HEK293T (cell line): ENCODE measurements around the gene TNFRSF18.

Experiments used
- BHLHE40 ChIP-seq: fragments of 450-650 bp; IDR thresholded peaks from 2 replicates; pipeline ENCODE4 v1.6.1; 2016; ENCODE audit warnings: mild to moderate bottlenecking, moderate library complexity, borderline replicate concordance
- FOXA1 ChIP-seq: fragments of 450-650 bp; IDR thresholded peaks from 2 replicates; pipeline ENCODE4 v1.6.1; 2016; ENCODE audit warnings: mild to moderate bottlenecking
- FOXK2 ChIP-seq: fragments of 450-650 bp; IDR thresholded peaks from 2 replicates; pipeline ENCODE4 v1.6.1; 2016; ENCODE audit warnings: mild to moderate bottlenecking
- FOXM1 ChIP-seq: fragments of 450-650 bp; IDR thresholded peaks from 2 replicates; pipeline ENCODE4 v1.6.1; 2017; ENCODE audit warnings: mild to moderate bottlenecking, borderline replicate concordance
- NFRKB ChIP-seq: fragments of 450-650 bp; IDR thresholded peaks from 2 replicates; pipeline ENCODE4 v1.6.1; 2016; ENCODE audit warnings: mild to moderate bottlenecking, moderate library complexity
- SP1 ChIP-seq: fragments of 450-650 bp; IDR thresholded peaks from 2 replicates; pipeline ENCODE4 v1.6.1; 2017
- SUZ12 ChIP-seq: fragments of 450-650 bp; IDR thresholded peaks from 2 replicates; pipeline ENCODE4 v1.6.1; 2016; ENCODE audit warnings: mild to moderate bottlenecking
- TARDBP ChIP-seq: fragments of 450-650 bp; IDR thresholded peaks from 2 replicates; pipeline ENCODE4 v1.6.1; 2016

DNA sequence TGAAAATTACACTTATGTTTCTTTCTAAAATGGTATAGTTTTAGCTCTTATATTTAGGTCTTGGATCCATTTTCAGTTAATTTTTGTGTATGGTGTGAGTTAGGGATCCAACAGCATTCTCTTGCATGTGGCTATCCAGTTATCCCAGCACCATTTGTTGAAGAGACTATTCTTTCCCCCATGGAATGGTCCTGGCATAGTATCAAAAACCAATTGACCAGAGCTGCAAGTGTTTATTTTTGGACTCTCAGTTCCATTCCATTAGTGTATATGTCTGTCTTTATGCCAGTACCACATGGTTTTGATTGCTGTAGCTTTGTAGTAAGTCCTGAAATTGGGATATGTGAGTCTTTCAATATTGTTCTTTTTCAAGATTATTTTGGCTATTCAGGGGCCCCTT lies 18.5 kb downstream of the TNFRSF18 start:
- TF ChIP-seq TARDBP (no peak), BHLHE40 (no peak), SP1 (no peak), SUZ12 (no peak), FOXK2 (no peak), FOXA1 (no peak), FOXM1 (no peak), NFRKB (no peak)
